ENCODE data around the gene ADAMTSL1.

ADAMTSL1 gene

GRCh38 chr9:18748251-18748701, 274.3 kb downstream of the ADAMTSL1 start:
- DNase-seq (no peak), ATAC-seq (replicated peaks) (no peak)
- Mint-ChIP-seq H3K4me1 (no peaks in the 10 kb centered on the region), H3K4me3 (no peak overlapping the region), H3K27ac (no peak overlapping the region), H3K27me3 (no peaks in the 10 kb centered on the region), H3K36me3 (no peaks in the 10 kb centered on the region), H3K9me3 (no peaks in the 10 kb centered on the region)

GRCh38 chr9:18749711-18750110, 275.8 kb downstream of the ADAMTSL1 start:
- Mint-ChIP-seq H3K4me3 (no peak overlapping the region), H3K36me3 (no peaks in the 10 kb centered on the region), H3K9me3 (no peaks in the 10 kb centered on the region), H3K27ac (no peak overlapping the region), H3K27me3 (no peaks in the 10 kb centered on the region), H3K4me1 (no peaks in the 10 kb centered on the region)
- ATAC-seq (replicated peaks) (no peak), DNase-seq (no peak)

DNA sequence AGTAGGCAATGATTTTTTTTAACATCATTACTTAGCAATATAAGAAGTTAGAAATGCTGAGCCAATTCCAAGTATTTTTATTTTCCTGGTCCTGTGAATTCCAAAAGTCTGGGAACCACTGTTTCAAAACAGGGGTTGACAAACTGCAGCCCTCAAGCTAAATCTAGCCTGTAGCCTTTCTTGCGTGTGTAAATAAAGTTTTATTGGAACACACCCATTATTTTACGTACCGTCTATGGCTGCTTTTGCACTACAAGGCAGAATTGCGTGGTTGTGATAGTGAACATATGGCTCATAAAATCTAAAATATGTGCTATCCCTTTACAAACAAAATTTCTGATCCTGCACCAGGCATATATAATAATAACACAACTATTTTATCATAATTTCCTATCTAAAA, 280.0 kb downstream of the ADAMTSL1 start:
- Mint-ChIP-seq H3K27me3 (no peaks in the 10 kb centered on the region), H3K4me3 (no peak overlapping the region), H3K36me3 (no peaks in the 10 kb centered on the region), H3K4me1 (no peaks in the 10 kb centered on the region), H3K9me3 (peaks cover 0 to 1% of the 10 kb centered on the region in 2 donors), H3K27ac (no peak overlapping the region)
- ATAC-seq (replicated peaks) (no peak), DNase-seq (no peak)

- no peak for DNase-seq
- H3K4me1 Mint-ChIP-seq, result no peaks in the 10 kb centered on the region
- H3K27me3 Mint-ChIP-seq, result no peaks in the 10 kb centered on the region
- no peak overlapping the region for H3K27ac Mint-ChIP-seq
- ATAC-seq (replicated peaks), result no peak
- peaks cover 0 to 1% of the 10 kb centered on the region in 2 donors for H3K9me3 Mint-ChIP-seq
- no peak overlapping the region for H3K4me3 Mint-ChIP-seq
- H3K36me3 Mint-ChIP-seq, result no peaks in the 10 kb centered on the region
These were observed 280.6 kb downstream of the ADAMTSL1 start for GRCh38 chr9:18754537-18754936.

GRCh38 chr9:18755263-18755662, 281.3 kb downstream of the ADAMTSL1 start:
- H3K36me3 Mint-ChIP-seq, result no peaks in the 10 kb centered on the region
- ATAC-seq (replicated peaks) (no peak), DNase-seq (no peak)
- H3K9me3 Mint-ChIP-seq, result peaks cover 0 to 1% of the 10 kb centered on the region in 2 donors
- H3K27me3 Mint-ChIP-seq, result no peaks in the 10 kb centered on the region
- H3K4me3 Mint-ChIP-seq, result no peak overlapping the region
- no peak overlapping the region for H3K27ac Mint-ChIP-seq
- H3K4me1 Mint-ChIP-seq, result no peaks in the 10 kb centered on the region

- ATAC-seq (replicated peaks) (no peak), DNase-seq (no peak)
- no peak overlapping the region for H3K4me3 Mint-ChIP-seq
- no peak overlapping the region for H3K27ac Mint-ChIP-seq
- H3K36me3 Mint-ChIP-seq, result no peaks in the 10 kb centered on the region
- H3K27me3 Mint-ChIP-seq, result no peaks in the 10 kb centered on the region
- no peaks in the 10 kb centered on the region for H3K4me1 Mint-ChIP-seq
- H3K9me3 Mint-ChIP-seq, result peaks cover 0 to 1% of the 10 kb centered on the region in 2 donors
These were observed 282.8 kb downstream of the ADAMTSL1 start for GRCh38 chr9:18756712-18757125.

DNA sequence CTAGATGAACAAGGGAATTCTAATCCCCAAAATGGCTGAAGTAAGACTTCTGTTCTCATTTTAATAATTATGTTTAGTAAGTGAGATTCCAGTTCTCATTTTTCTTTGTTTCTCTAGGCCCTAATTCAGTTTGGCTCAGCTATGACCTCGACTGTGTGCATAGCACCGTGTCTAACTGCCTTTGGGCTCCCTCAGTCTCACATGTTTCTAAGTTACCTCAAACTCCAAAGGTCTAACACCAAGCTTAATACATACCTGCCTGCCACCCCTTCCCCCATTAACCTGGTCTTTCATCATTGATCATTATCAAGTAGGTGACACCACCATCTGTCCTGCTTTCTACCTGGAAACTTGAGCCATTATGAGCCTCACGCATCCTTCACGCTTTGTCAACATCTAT, 285.9 kb downstream of the ADAMTSL1 start:
- H3K9me3 Mint-ChIP-seq, result peaks cover 0 to 3% of the 10 kb centered on the region in 2 donors
- ATAC-seq (replicated peaks) (no peak), DNase-seq (no peak)
- no peak overlapping the region for H3K4me3 Mint-ChIP-seq
- no peaks in the 10 kb centered on the region for H3K27me3 Mint-ChIP-seq
- no peaks in the 10 kb centered on the region for H3K36me3 Mint-ChIP-seq
- H3K4me1 Mint-ChIP-seq, result no peaks in the 10 kb centered on the region
- H3K27ac Mint-ChIP-seq, result no peak overlapping the region

DNA sequence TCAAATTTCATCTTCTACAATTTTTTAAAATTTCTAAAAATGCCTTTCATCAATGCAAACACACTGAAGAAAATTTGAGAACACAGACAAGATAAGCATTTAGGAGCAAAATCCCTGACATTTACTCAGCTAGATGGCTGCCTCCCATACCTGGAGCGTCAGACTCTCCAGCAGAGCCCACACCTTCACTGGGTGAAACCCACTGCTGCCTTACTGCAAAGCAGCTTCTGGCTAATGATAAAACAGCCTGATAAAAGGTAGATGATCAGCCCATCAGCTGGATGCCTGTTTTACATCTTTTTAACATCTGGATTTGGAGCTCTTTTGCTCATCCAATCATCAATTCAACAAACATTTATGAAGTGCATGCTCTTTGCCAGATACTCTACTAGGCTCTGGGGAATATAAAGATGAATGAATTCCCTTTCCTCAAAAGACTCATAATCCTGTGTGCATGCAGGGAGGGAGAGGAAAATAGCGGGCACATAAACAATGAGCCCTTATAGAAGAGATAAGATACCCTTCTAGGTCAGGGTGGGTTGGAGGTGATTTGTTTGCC, 287.9 kb downstream of the ADAMTSL1 start:
- Mint-ChIP-seq H3K4me1 (no peaks in the 10 kb centered on the region), H3K9me3 (peaks cover 0 to 3% of the 10 kb centered on the region in 2 donors), H3K36me3 (no peaks in the 10 kb centered on the region), H3K4me3 (no peak overlapping the region), H3K27me3 (no peaks in the 10 kb centered on the region), H3K27ac (no peak overlapping the region)
- no peak for ATAC-seq (replicated peaks)
- DNase-seq, result no peak

DNA sequence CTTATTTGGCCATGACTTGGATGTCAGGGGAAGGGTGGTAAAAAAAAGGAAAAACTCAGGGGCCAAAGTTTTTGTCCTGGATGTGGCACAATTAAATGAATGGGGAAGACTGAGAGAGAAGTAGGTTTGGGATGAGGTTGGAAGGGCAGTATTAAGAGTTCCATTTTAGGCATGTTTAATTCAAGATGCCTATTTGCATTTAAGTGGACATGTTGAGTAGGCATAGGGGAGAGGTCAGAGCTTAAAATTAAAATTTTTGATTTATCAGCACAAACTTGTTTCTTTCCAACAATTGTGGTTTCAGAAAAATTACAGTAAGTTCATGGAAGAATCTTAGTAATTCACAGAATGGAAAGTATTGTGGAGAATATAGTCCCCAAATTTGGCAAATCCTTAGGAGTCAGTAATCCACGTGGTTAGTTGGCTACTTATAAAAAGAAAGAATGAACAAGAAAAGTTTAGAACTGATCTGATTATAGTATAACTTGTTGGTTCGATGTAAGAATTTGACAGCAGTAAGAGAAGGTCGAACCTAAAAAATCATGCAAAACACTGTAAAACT, 293.1 kb downstream of the ADAMTSL1 start:
- Mint-ChIP-seq H3K27ac (no peak overlapping the region), H3K27me3 (no peaks in the 10 kb centered on the region), H3K4me3 (no peak overlapping the region), H3K4me1 (no peaks in the 10 kb centered on the region), H3K9me3 (peaks cover 0 to 3% of the 10 kb centered on the region in 2 donors), H3K36me3 (no peaks in the 10 kb centered on the region)
- DNase-seq (no peak), ATAC-seq (replicated peaks) (no peak)

DNA sequence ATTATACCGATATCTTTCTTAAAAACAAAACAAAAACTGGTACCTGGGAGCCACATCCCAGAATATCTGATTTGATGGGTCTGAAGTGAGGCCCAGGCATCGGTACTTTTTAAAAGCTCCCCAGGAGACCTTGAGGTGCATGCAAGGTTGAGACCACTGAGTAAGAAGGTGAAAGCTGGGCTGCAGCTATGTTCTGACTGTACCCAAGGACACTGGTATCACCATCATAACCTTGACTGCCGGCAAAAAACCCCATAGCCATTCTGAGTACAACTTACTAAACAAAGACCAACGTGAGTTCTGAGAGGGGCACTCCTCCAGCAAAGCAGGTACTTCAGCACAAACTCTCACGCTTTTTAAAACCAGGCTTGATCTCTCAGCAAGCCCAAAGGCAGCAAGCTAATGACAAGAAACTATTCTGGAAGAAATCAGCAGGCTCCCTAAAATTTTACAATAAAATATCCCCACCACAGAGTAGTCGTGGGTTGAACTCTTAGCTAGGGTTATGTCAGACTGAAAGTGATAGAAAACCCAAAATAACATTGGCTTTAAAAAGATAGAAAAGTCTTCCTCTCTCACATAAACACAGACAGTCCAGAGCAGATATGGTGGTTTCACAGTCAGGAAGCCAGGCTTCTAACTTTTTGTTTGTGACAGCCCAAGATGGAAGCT, 295.1 kb downstream of the ADAMTSL1 start:
- Mint-ChIP-seq H3K9me3 (peaks cover 0 to 3% of the 10 kb centered on the region in 2 donors), H3K4me3 (no peak overlapping the region), H3K27me3 (no peaks in the 10 kb centered on the region), H3K36me3 (no peaks in the 10 kb centered on the region), H3K27ac (no peak overlapping the region), H3K4me1 (no peaks in the 10 kb centered on the region)
- DNase-seq, result no peak
- peak; percentile 12 to 79 for ATAC-seq (replicated peaks)

DNA sequence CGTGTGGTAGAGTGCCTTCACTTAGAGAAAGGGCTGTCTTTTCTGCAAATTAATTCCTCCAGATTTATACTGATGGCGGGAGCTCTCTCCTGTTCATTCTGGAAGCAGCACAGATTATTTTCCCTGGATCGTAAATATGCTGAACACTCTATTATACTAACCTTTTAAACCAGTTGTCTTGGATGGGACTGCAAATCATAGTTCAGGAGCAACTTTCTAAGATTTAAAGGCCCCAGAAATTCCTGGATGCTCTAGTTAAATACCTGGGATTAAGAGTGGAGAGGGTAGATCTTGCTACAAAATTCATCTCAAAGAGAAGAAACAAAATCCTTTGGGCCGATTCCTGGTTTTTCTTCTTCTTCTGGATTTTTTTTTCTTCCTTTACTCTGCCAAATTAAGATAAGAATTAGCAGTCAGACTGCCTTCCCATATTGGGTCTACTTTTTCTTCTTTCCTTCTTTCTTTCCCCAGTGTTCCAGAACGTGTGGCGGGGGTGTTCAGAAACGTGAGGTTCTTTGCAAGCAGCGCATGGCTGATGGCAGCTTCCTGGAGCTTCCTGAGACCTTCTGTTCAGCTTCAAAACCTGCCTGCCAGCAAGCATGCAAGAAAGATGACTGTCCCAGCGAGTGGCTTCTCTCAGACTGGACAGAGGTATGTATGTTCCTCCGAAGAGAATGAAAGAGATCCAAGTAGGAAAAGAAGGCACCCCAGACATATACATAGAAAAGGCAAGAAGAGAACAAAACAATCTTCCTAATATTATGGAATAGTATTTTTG, 296.4 kb downstream of the ADAMTSL1 start:
- H3K4me1 Mint-ChIP-seq, result no peaks in the 10 kb centered on the region
- H3K4me3 Mint-ChIP-seq, result no peak overlapping the region
- no peak for DNase-seq

GRCh38 chr9:18771011-18771410, 297.1 kb downstream of the ADAMTSL1 start:
- no peaks in the 10 kb centered on the region for H3K36me3 Mint-ChIP-seq
- ATAC-seq (replicated peaks), result no peak
- no peaks in the 10 kb centered on the region for H3K27me3 Mint-ChIP-seq
- no peak for DNase-seq
- H3K4me1 Mint-ChIP-seq, result no peaks in the 10 kb centered on the region
- H3K9me3 Mint-ChIP-seq, result peaks cover 0 to 3% of the 10 kb centered on the region in 2 donors
- no peak overlapping the region for H3K4me3 Mint-ChIP-seq
- H3K27ac Mint-ChIP-seq, result no peak overlapping the region

More for the DNA sequence above, 296.4 kb downstream of the ADAMTSL1 start:
- Mint-ChIP-seq H3K36me3 (no peaks in the 10 kb centered on the region), H3K27ac (no peak overlapping the region), H3K27me3 (no peaks in the 10 kb centered on the region), H3K9me3 (peaks cover 0 to 3% of the 10 kb centered on the region in 2 donors)
- ATAC-seq (replicated peaks), result no peak

GRCh38 chr9:18771763-18772162, 297.8 kb downstream of the ADAMTSL1 start:
- H3K4me3 Mint-ChIP-seq, result no peak overlapping the region
- peaks cover 3 to 4% of the 10 kb centered on the region in 2 donors for H3K9me3 Mint-ChIP-seq
- no peak for DNase-seq
- H3K4me1 Mint-ChIP-seq, result no peaks in the 10 kb centered on the region
- H3K27me3 Mint-ChIP-seq, result no peaks in the 10 kb centered on the region
- no peak for ATAC-seq (replicated peaks)
- no peaks in the 10 kb centered on the region for H3K36me3 Mint-ChIP-seq
- H3K27ac Mint-ChIP-seq, result no peak overlapping the region

- no peaks in the 10 kb centered on the region for H3K4me1 Mint-ChIP-seq
- H3K36me3 Mint-ChIP-seq, result no peaks in the 10 kb centered on the region
- no peaks in the 10 kb centered on the region for H3K27me3 Mint-ChIP-seq
- DNase-seq, result no peak
- peaks cover 4 to 5% of the 10 kb centered on the region in 2 donors for H3K9me3 Mint-ChIP-seq
- H3K27ac Mint-ChIP-seq, result no peak overlapping the region
- H3K4me3 Mint-ChIP-seq, result no peak overlapping the region
- no peak for ATAC-seq (replicated peaks)
These were observed 301.3 kb downstream of the ADAMTSL1 start for GRCh38 chr9:18775241-18775640.

All from stimulated activated naive B cell treated with anti-CD40 and anti-IgM and Interleukin-4, amounts not matched to agents 10 μg/mL and 1 μg/mL and 100 μg/mL, for 72 hours (primary cell).